ENCODE data around the gene FAAH. TPM values are rescaled to one million over a fixed set of nuclear protein-coding genes. Genes with fewer than 3 reads are reported as not detected.

The FAAH gene
- total and polyA plus RNA-seq, 2 of the 4 experiments (the other 2 are of a cell fraction): under 0.01 to 0.19 TPM

GRCh38 chr1:46418976-46419375 is 24.9 kb downstream of the FAAH start:
- Histone ChIP-seq H4K91ac (ENCODE audit: insufficient read depth, low read depth, low read length) (no peak overlapping the region), H2BK15ac (ENCODE audit: low read depth, low read length) (no peak overlapping the region), H4K8ac (ENCODE audit: low read depth in 2 of 2, low read length in 2 of 2) (no peak overlapping the region), H3K14ac (replicated peaks; ENCODE audit: low read depth, low read length) (no peak overlapping the region), H2AK9ac (replicated peaks; ENCODE audit: low read depth, low read length, poor library complexity) (no peak overlapping the region), H2AK5ac (ENCODE audit: low read depth, low read length) (no peak overlapping the region), H3K27ac (ENCODE audit: insufficient read depth, low read length) (no peak overlapping the region), H3K27me3 (ENCODE audit: control insufficient read depth, insufficient read depth, low read length) (peaks cover 44% of the 10 kb centered on the region), H3K4me3 (ENCODE audit: insufficient read depth, low read depth, low read length) (no peak overlapping the region), H3K4ac (ENCODE audit: low read depth, low read length) (no peak overlapping the region), H4K20me1 (ENCODE audit: insufficient read depth, low read length) (no peaks in the 10 kb centered on the region), H3K9me1 (ENCODE audit: insufficient read depth, low read length) (0 out of 2 replicates have a peak, but pooled peaks cover 6% of the 10 kb centered on the region), H2AFZ (replicated peaks; ENCODE audit: low read length, poor library complexity) (no peak overlapping the region), H2BK5ac (ENCODE audit: low read depth, low read length, poor library complexity, severe bottlenecking) (no peak overlapping the region), H2BK20ac (ENCODE audit: low read depth, low read length) (no peak overlapping the region), H3K56ac (ENCODE audit: extremely low read depth, insufficient read depth, low read length) (no peak overlapping the region), H3K79me1 (ENCODE audit: low read depth in 1 of 2, low read length in 2 of 2) (no peaks in the 10 kb centered on the region), H3K4me2 (ENCODE audit: low read depth, low read length) (no peak overlapping the region), H3K4me1 (ENCODE audit: control insufficient read depth, insufficient read depth, low read length) (no peaks in the 10 kb centered on the region), H3K18ac (ENCODE audit: low read depth, low read length) (no peak overlapping the region), H3K9me3 (ENCODE audit: control insufficient read depth, insufficient read depth, low read length) (no peaks in the 10 kb centered on the region), H2BK120ac (ENCODE audit: low read depth, low read length) (no peak overlapping the region), H4K5ac (ENCODE audit: low read depth, low read length) (no peak overlapping the region), H3K9ac (ENCODE audit: low read depth, low read length) (no peak overlapping the region), H3K36me3 (ENCODE audit: control insufficient read depth, insufficient read depth, low read length) (no peaks in the 10 kb centered on the region), H3K23ac (ENCODE audit: low read depth, low read length) (no peak overlapping the region)
- no peak for TF ChIP-seq MAZ (IDR thresholded peaks at IDR 0.05; ENCODE audit: borderline replicate concordance, low read depth, low read length)
- no peak for TF ChIP-seq NFE2L2 (IDR thresholded peaks at IDR 0.05; ENCODE audit: low read depth, low read length)
- no peak for TF ChIP-seq USF2 (IDR thresholded peaks at IDR 0.05; ENCODE audit: low read depth, low read length)
- no peak for TF ChIP-seq BHLHE40 (IDR thresholded peaks at IDR 0.05; ENCODE audit: low read depth, low read length)
- no peak for TF ChIP-seq CEBPB (IDR thresholded peaks at IDR 0.05; ENCODE audit: low read depth, low read length)
- no peak for TF ChIP-seq MAFK (IDR thresholded peaks at IDR 0.05; ENCODE audit: low read depth, low read length)
- TF ChIP-seq POLR2A (IDR thresholded peaks at IDR 0.05; ENCODE audit: low read depth, low read length): no peak
- no peak for TF ChIP-seq FOS (IDR thresholded peaks at IDR 0.05; ENCODE audit: low read depth, low read length)
- TF ChIP-seq RAD21 (IDR thresholded peaks at IDR 0.05; ENCODE audit: low read length): no peak
- no peak for TF ChIP-seq ELK1 (IDR thresholded peaks at IDR 0.05; ENCODE audit: borderline replicate concordance, low read depth, low read length)
- TF ChIP-seq RFX5 (IDR thresholded peaks at IDR 0.05; ENCODE audit: low read depth, low read length): no peak
- TF ChIP-seq RCOR1 (IDR thresholded peaks at IDR 0.05; ENCODE audit: insufficient replicate concordance, low read length): no peak
- TF ChIP-seq CHD1 (IDR thresholded peaks at IDR 0.05; ENCODE audit: low read depth, low read length): no peak
- TF ChIP-seq, protein P1, sequence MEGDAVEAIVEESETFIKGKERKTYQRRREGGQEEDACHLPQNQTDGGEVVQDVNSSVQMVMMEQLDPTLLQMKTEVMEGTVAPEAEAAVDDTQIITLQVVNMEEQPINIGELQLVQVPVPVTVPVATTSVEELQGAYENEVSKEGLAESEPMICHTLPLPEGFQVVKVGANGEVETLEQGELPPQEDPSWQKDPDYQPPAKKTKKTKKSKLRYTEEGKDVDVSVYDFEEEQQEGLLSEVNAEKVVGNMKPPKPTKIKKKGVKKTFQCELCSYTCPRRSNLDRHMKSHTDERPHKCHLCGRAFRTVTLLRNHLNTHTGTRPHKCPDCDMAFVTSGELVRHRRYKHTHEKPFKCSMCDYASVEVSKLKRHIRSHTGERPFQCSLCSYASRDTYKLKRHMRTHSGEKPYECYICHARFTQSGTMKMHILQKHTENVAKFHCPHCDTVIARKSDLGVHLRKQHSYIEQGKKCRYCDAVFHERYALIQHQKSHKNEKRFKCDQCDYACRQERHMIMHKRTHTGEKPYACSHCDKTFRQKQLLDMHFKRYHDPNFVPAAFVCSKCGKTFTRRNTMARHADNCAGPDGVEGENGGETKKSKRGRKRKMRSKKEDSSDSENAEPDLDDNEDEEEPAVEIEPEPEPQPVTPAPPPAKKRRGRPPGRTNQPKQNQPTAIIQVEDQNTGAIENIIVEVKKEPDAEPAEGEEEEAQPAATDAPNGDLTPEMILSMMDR (conservative IDR thresholded peaks at IDR 0.05; ENCODE audit: low read depth, low read length): no peak
- in situ Hi-C loops (cut with MboI; ENCODE audit: low sequenced_read_pairs) (loop anchor here (25.0 kb wide), 1 partner anchor 293 kb away; the partner anchor contains the start of gene EFCAB14), intact Hi-C loops (cut with micrococcal nuclease) (no loop called here), dilution Hi-C loops (cut with HindIII; ENCODE audit: low sequenced_read_pairs, unreplicated experiment) (no loop called here)
- ChIA-PET CTCF (no interaction called here), POLR2A (ENCODE audit: unreplicated experiment) (no interaction called here)
- DNase-seq: no peak
- BruUV-seq (replicated peaks): no TSS peak
- 67% methylated on average over 4 of the region's 10 CpGs; no CpG with 5 or more reads in 1 of the 2 experiments for WGBS, 2 experiments (ENCODE audit: extremely low coverage in 2 of 2, insufficient read length in 1 of 2)
- ATAC-seq (ENCODE audit: low read depth): no peak
